Uterus (tissue), 2 donors: ENCODE data around the gene ZNF524.

Experiments used
- POLR2A ChIP-seq, 2 donors: fragments of 450-650 bp; IDR thresholded peaks; one replicate each; pipeline ENCODE4 v1.6.1; 2016; ENCODE audit warnings: antibody characterized with exemption in 2 of 2, mild to moderate bottlenecking in 1 of 2, moderate library complexity in 1 of 2
- TF ChIP-seq, protein P1 (sequence below), 4 experiments: fragments of 200-600 bp in 2 of 4; fragments of 450-650 bp in 2 of 4; sonication (generic) in 2 of 4; IDR thresholded peaks; one replicate each; pipeline ENCODE4 v1.5.1; 2016 to 2019; ENCODE audit warnings: antibody characterized with exemption in 4 of 4, mild to moderate bottlenecking in 2 of 4, moderate library complexity in 1 of 4

GRCh38 chr19:55616395-55616875 lies 16.3 kb downstream of the ZNF524 start:
- TF ChIP-seq POLR2A (IDR thresholded peaks at IDR 0.05), result no peak
- TF ChIP-seq, protein P1, sequence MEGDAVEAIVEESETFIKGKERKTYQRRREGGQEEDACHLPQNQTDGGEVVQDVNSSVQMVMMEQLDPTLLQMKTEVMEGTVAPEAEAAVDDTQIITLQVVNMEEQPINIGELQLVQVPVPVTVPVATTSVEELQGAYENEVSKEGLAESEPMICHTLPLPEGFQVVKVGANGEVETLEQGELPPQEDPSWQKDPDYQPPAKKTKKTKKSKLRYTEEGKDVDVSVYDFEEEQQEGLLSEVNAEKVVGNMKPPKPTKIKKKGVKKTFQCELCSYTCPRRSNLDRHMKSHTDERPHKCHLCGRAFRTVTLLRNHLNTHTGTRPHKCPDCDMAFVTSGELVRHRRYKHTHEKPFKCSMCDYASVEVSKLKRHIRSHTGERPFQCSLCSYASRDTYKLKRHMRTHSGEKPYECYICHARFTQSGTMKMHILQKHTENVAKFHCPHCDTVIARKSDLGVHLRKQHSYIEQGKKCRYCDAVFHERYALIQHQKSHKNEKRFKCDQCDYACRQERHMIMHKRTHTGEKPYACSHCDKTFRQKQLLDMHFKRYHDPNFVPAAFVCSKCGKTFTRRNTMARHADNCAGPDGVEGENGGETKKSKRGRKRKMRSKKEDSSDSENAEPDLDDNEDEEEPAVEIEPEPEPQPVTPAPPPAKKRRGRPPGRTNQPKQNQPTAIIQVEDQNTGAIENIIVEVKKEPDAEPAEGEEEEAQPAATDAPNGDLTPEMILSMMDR (IDR thresholded peaks at IDR 0.05), result no peak
